ENCODE data around the gene CCDC50. TPM values are rescaled to one million over a fixed set of nuclear protein-coding genes. Genes with fewer than 3 reads are reported as not detected.

CCDC50 gene
- total RNA-seq, 1 experiment from 2014 or later: not detected

DNA sequence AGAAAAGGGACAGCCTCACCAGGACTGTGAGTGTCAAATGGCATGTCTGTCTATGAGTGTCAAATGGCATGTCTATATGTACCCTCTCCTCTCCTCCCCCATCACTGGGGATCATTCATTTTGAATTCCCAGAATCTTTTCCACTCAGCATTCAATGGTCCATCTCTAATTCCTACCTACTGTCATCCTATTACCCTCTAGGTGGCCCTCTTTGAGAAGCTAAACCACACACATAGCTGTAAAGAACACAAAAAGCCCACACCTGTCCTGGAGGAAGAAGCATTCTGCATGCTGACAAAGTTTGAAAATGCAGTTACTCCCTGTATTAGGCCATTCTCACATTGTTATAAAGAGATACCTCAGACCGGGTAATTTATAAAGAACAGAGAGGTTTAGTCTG is 85.5 kb downstream of the CCDC50 start:
- Histone ChIP-seq H3K4me1 (ENCODE audit: low read length) (no peaks in the 10 kb centered on the region), H3K4me2 (ENCODE audit: low read depth, low read length, poor library complexity, severe bottlenecking) (no peak overlapping the region), H3K79me2 (ENCODE audit: low read length) (no peaks in the 10 kb centered on the region), H3K27ac (ENCODE audit: low read length) (no peak overlapping the region), H3K9ac (ENCODE audit: low read length) (no peak overlapping the region), H2AFZ (ENCODE audit: low read length) (no peak overlapping the region), H3K36me3 (ENCODE audit: insufficient read depth, low read length) (no peaks in the 10 kb centered on the region), H3K9me2 (replicated peaks; ENCODE audit: insufficient read depth, low read length) (no peaks in the 10 kb centered on the region), H4K20me1 (ENCODE audit: insufficient read depth, low read depth, low read length) (no peaks in the 10 kb centered on the region), H3K4me3 (ENCODE audit: low read length) (no peak overlapping the region), H3K27me3 (ENCODE audit: low read length) (no peaks in the 10 kb centered on the region), H3K9me3 (ENCODE audit: low read length) (no peaks in the 10 kb centered on the region; the same call in none of the 2 replicates)
- no peak for DNase-seq

DNA sequence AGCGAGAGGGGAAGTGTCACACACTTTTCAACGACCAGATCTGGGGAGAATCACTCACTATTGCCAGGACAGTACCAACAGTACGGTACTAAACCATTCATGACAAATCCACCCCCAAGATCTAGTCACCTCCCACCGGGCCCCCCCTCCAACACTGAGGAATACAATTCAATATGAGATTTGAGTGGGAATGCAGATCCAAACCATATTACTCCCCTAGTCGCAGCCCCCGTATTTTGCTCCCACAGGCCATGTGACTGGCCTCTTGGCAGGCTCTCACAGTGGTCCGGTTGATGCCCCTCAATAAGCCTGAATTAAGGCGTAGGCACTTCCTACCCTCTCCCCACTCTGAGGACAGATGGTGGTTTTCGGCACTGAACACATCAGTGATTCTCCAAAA is 86.4 kb downstream of the CCDC50 start:
- Histone ChIP-seq H3K9me3 (ENCODE audit: low read length) (no peaks in the 10 kb centered on the region; the same call in 1 of the 2 replicates), H3K27ac (ENCODE audit: low read length) (no peak overlapping the region), H3K4me2 (ENCODE audit: low read depth, low read length, poor library complexity, severe bottlenecking) (no peak overlapping the region), H3K9ac (ENCODE audit: low read length) (no peak overlapping the region), H3K4me1 (ENCODE audit: low read length) (no peaks in the 10 kb centered on the region), H4K20me1 (ENCODE audit: insufficient read depth, low read depth, low read length) (no peaks in the 10 kb centered on the region), H3K27me3 (ENCODE audit: low read length) (no peaks in the 10 kb centered on the region), H3K9me2 (replicated peaks; ENCODE audit: insufficient read depth, low read length) (no peaks in the 10 kb centered on the region), H3K4me3 (ENCODE audit: low read length) (no peak overlapping the region), H3K36me3 (ENCODE audit: insufficient read depth, low read length) (no peaks in the 10 kb centered on the region), H3K79me2 (ENCODE audit: low read length) (no peaks in the 10 kb centered on the region), H2AFZ (ENCODE audit: low read length) (no peak overlapping the region)
- DNase-seq: no peak

DNA sequence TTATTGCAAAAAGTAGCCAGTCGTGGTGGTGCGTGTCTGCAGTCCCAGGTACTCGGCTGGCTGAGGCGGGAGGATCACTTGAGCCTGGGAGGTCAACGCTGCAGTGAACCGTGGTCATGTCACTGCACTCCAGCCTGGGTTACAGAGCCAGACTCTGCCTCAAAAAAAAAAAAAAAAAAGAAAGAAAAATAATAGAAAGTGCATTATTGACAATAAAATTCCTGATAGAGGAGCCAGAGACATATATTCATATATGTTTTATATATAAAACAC is 88.2 kb downstream of the CCDC50 start:
- Histone ChIP-seq H3K4me3 (ENCODE audit: low read length) (no peak overlapping the region), H3K27me3 (ENCODE audit: low read length) (no peaks in the 10 kb centered on the region), H3K79me2 (ENCODE audit: low read length) (no peaks in the 10 kb centered on the region), H2AFZ (ENCODE audit: low read length) (no peak overlapping the region), H3K9ac (ENCODE audit: low read length) (no peak overlapping the region), H3K4me2 (ENCODE audit: low read depth, low read length, poor library complexity, severe bottlenecking) (no peak overlapping the region), H3K27ac (ENCODE audit: low read length) (no peak overlapping the region), H3K36me3 (ENCODE audit: insufficient read depth, low read length) (no peaks in the 10 kb centered on the region), H3K4me1 (ENCODE audit: low read length) (no peaks in the 10 kb centered on the region), H4K20me1 (ENCODE audit: insufficient read depth, low read depth, low read length) (no peaks in the 10 kb centered on the region), H3K9me3 (ENCODE audit: low read length) (no peaks in the 10 kb centered on the region), H3K9me2 (replicated peaks; ENCODE audit: insufficient read depth, low read length) (no peaks in the 10 kb centered on the region)
- DNase-seq: no peak

DNA sequence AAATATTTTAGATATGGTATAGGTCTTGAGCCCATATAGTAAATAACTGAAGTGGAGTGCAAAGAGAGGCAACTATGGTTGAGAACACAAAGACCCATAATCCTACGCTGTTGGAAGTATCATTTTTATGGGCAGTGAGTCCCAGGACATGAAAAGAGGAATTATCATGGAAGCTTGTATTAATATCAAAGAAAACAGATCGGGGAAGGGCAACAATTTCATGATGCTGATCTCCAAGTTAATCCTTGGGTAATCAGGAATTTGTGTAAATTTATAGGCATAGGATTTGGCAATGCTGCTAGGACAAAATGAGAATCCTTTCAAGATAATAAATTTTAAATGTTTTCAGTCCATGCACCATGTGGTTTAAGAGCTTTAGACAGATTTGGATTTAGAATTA is 91.6 kb downstream of the CCDC50 start:
- H3K79me2 ChIP-seq (ENCODE audit: low read length): no peaks in the 10 kb centered on the region
- H3K27me3 ChIP-seq (ENCODE audit: low read length): no peaks in the 10 kb centered on the region
- H3K4me2 ChIP-seq (ENCODE audit: low read depth, low read length, poor library complexity, severe bottlenecking): no peak overlapping the region
- H2AFZ ChIP-seq (ENCODE audit: low read length): no peak overlapping the region
- no peaks in the 10 kb centered on the region; the same call in 1 of the 2 replicates for H3K9me3 ChIP-seq (ENCODE audit: low read length)
- H4K20me1 ChIP-seq (ENCODE audit: insufficient read depth, low read depth, low read length): no peaks in the 10 kb centered on the region
- no peak for DNase-seq
- no peaks in the 10 kb centered on the region for H3K9me2 ChIP-seq (replicated peaks; ENCODE audit: insufficient read depth, low read length)
- H3K4me1 ChIP-seq (ENCODE audit: low read length): no peaks in the 10 kb centered on the region
- H3K27ac ChIP-seq (ENCODE audit: low read length): no peak overlapping the region
- H3K9ac ChIP-seq (ENCODE audit: low read length): no peak overlapping the region
- H3K36me3 ChIP-seq (ENCODE audit: insufficient read depth, low read length): no peaks in the 10 kb centered on the region
- H3K4me3 ChIP-seq (ENCODE audit: low read length): no peak overlapping the region

DNA sequence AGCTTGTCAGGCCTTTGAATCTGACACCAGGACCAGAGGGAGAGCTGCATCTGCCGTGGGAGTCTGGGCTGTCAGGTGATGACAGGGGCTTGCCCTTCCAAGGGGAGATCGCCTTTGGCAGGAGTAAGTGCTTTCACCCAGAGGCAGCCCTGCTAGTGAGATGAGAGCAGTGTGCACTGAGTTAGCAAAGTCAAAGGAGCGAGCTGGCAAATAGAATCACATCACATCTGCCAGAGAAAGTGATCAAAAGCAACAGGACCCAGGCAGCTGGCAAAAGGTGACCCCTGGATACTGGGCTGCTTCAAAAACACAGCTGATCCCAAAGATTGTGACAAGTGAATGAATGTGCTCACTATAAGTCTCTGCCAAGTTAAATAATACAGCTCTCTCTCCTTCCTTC is 95.7 kb downstream of the CCDC50 start:
- Histone ChIP-seq H3K4me2 (ENCODE audit: low read depth, low read length, poor library complexity, severe bottlenecking) (no peak overlapping the region), H3K27ac (ENCODE audit: low read length) (no peak overlapping the region), H3K79me2 (ENCODE audit: low read length) (no peaks in the 10 kb centered on the region), H3K9ac (ENCODE audit: low read length) (no peak overlapping the region), H3K9me3 (ENCODE audit: low read length) (peaks cover 11% of the 10 kb centered on the region), H2AFZ (ENCODE audit: low read length) (no peak overlapping the region), H4K20me1 (ENCODE audit: insufficient read depth, low read depth, low read length) (no peaks in the 10 kb centered on the region), H3K9me2 (replicated peaks; ENCODE audit: insufficient read depth, low read length) (no peaks in the 10 kb centered on the region), H3K4me1 (ENCODE audit: low read length) (no peaks in the 10 kb centered on the region), H3K4me3 (ENCODE audit: low read length) (no peak overlapping the region), H3K27me3 (ENCODE audit: low read length) (no peaks in the 10 kb centered on the region), H3K36me3 (ENCODE audit: insufficient read depth, low read length) (no peaks in the 10 kb centered on the region)
- DNase-seq: no peak

DNA sequence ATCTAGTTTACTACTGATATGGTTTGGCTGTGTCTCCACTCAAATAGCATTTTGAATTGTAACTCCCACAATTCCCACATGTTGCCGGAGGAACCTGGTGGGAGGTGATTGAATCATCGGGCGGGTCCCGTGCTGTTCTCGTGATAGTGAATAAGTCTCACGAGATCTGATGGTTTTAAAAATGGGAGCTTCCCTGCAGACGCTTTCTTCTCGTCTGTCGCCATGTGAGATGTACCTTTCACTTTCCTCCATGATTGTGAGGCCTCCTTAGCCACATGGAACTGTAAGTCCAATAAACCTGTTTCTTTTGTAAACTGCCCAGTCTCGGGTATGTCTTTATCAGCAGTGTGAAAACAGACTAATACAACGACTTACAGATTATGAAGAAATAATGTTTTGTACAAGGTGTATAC is 96.1 kb downstream of the CCDC50 start:
- no peaks in the 10 kb centered on the region for H4K20me1 ChIP-seq (ENCODE audit: insufficient read depth, low read depth, low read length)
- H3K27ac ChIP-seq (ENCODE audit: low read length): no peak overlapping the region
- no peaks in the 10 kb centered on the region for H3K79me2 ChIP-seq (ENCODE audit: low read length)
- no peak overlapping the region for H2AFZ ChIP-seq (ENCODE audit: low read length)
- H3K9me2 ChIP-seq (replicated peaks; ENCODE audit: insufficient read depth, low read length): no peaks in the 10 kb centered on the region
- no peak overlapping the region for H3K4me2 ChIP-seq (ENCODE audit: low read depth, low read length, poor library complexity, severe bottlenecking)
- DNase-seq: no peak
- no peaks in the 10 kb centered on the region for H3K36me3 ChIP-seq (ENCODE audit: insufficient read depth, low read length)
- H3K27me3 ChIP-seq (ENCODE audit: low read length): no peaks in the 10 kb centered on the region
- no peaks in the 10 kb centered on the region for H3K4me1 ChIP-seq (ENCODE audit: low read length)
- H3K4me3 ChIP-seq (ENCODE audit: low read length): no peak overlapping the region
- no peak overlapping the region for H3K9ac ChIP-seq (ENCODE audit: low read length)
- peaks cover 15% of the 10 kb centered on the region for H3K9me3 ChIP-seq (ENCODE audit: low read length)

DNA sequence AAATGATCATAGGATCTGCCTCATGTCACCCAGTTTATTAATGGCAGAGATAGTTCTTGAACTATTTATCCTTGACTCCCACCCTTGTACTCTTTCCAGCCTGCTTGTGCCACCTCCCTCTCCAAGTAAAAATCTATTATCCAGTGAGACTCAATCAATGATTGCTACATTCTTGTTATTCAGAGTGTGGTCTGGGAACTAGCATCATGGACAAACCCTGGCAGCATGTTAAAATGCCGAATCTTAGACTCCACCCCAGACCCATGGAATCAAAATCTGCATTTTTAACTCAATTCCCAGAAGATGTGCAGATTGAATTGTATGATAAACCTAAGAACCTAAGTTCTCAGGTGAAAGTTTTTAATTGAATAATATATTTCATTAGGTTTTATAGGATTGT is 97.1 kb downstream of the CCDC50 start:
- Histone ChIP-seq H3K9me2 (replicated peaks; ENCODE audit: insufficient read depth, low read length) (no peaks in the 10 kb centered on the region), H3K27ac (ENCODE audit: low read length) (no peak overlapping the region), H3K4me2 (ENCODE audit: low read depth, low read length, poor library complexity, severe bottlenecking) (no peak overlapping the region), H3K27me3 (ENCODE audit: low read length) (no peaks in the 10 kb centered on the region), H3K9me3 (ENCODE audit: low read length) (peaks cover 16% of the 10 kb centered on the region), H3K4me1 (ENCODE audit: low read length) (no peaks in the 10 kb centered on the region), H3K36me3 (ENCODE audit: insufficient read depth, low read length) (no peaks in the 10 kb centered on the region), H3K9ac (ENCODE audit: low read length) (no peak overlapping the region), H3K4me3 (ENCODE audit: low read length) (no peak overlapping the region), H2AFZ (ENCODE audit: low read length) (no peak overlapping the region), H4K20me1 (ENCODE audit: insufficient read depth, low read depth, low read length) (no peaks in the 10 kb centered on the region), H3K79me2 (ENCODE audit: low read length) (no peaks in the 10 kb centered on the region)
- no peak for DNase-seq

DNA sequence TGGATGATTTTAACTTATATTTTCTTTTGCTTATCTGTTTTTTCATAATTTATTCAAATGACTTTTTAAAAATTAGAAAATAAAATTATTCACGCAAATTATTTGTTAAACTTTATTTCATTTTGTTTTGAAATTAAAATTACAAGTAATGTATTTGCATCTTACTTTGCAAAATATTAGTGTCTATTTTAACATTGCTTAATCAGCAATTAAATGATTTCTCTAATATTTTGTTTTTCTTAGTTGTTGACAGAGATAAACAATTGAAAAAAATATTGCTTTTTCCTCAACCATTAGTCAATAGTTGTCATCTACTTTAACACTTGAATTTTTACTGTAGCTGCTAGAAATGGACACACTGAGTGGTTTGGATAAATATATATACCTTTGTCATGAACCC is 99.0 kb downstream of the CCDC50 start:
- H3K27me3 ChIP-seq (ENCODE audit: low read length): no peaks in the 10 kb centered on the region
- H3K27ac ChIP-seq (ENCODE audit: low read length): no peak overlapping the region
- no peak overlapping the region for H2AFZ ChIP-seq (ENCODE audit: low read length)
- no peaks in the 10 kb centered on the region for H3K4me1 ChIP-seq (ENCODE audit: low read length)
- H3K9me2 ChIP-seq (replicated peaks; ENCODE audit: insufficient read depth, low read length): no peaks in the 10 kb centered on the region
- H4K20me1 ChIP-seq (ENCODE audit: insufficient read depth, low read depth, low read length): no peaks in the 10 kb centered on the region
- no peak for DNase-seq
- no peak overlapping the region for H3K4me2 ChIP-seq (ENCODE audit: low read depth, low read length, poor library complexity, severe bottlenecking)
- H3K9ac ChIP-seq (ENCODE audit: low read length): no peak overlapping the region
- no peaks in the 10 kb centered on the region for H3K36me3 ChIP-seq (ENCODE audit: insufficient read depth, low read length)
- no peak overlapping the region for H3K4me3 ChIP-seq (ENCODE audit: low read length)
- no peaks in the 10 kb centered on the region for H3K79me2 ChIP-seq (ENCODE audit: low read length)
- peaks cover 16% of the 10 kb centered on the region for H3K9me3 ChIP-seq (ENCODE audit: low read length)

DNA sequence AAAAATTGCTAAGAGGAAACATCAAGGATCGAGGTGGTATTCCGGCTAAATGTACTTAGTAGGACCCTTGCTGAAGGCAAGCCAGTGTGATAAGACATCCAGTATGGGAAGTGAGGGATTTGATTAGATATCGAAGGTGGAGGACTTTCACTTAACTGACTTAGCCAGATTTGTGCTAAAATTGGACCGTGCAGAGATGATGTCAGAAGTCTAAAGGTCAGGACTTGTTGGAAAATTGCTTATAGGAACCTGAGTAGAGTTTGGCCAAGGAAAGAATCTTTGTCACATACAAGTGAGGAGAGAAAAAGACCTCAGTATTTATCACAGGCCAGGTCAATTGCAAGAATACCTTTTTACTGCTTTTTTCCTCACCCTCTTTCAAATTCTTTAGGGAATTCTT is 100.9 kb downstream of the CCDC50 start:
- H3K27ac ChIP-seq (ENCODE audit: low read length): no peak overlapping the region
- no peak overlapping the region for H2AFZ ChIP-seq (ENCODE audit: low read length)
- no peaks in the 10 kb centered on the region for H3K27me3 ChIP-seq (ENCODE audit: low read length)
- H3K9me3 ChIP-seq (ENCODE audit: low read length): peaks cover 16% of the 10 kb centered on the region; the same call in 1 of the 2 replicates
- H3K9me2 ChIP-seq (replicated peaks; ENCODE audit: insufficient read depth, low read length): no peaks in the 10 kb centered on the region
- DNase-seq: no peak
- no peaks in the 10 kb centered on the region for H3K79me2 ChIP-seq (ENCODE audit: low read length)
- no peak overlapping the region for H3K9ac ChIP-seq (ENCODE audit: low read length)
- H4K20me1 ChIP-seq (ENCODE audit: insufficient read depth, low read depth, low read length): no peaks in the 10 kb centered on the region
- H3K4me1 ChIP-seq (ENCODE audit: low read length): no peaks in the 10 kb centered on the region
- no peak overlapping the region for H3K4me2 ChIP-seq (ENCODE audit: low read depth, low read length, poor library complexity, severe bottlenecking)
- H3K4me3 ChIP-seq (ENCODE audit: low read length): no peak overlapping the region
- H3K36me3 ChIP-seq (ENCODE audit: insufficient read depth, low read length): no peaks in the 10 kb centered on the region
